Measurements from ENCODE around the gene TSKU. TPM values are rescaled to one million over a fixed set of nuclear protein-coding genes. Genes with fewer than 3 reads are reported as not detected.

TSKU gene
- total RNA-seq, 1 donor from 2014 or later, result 29.2 TPM

DNA sequence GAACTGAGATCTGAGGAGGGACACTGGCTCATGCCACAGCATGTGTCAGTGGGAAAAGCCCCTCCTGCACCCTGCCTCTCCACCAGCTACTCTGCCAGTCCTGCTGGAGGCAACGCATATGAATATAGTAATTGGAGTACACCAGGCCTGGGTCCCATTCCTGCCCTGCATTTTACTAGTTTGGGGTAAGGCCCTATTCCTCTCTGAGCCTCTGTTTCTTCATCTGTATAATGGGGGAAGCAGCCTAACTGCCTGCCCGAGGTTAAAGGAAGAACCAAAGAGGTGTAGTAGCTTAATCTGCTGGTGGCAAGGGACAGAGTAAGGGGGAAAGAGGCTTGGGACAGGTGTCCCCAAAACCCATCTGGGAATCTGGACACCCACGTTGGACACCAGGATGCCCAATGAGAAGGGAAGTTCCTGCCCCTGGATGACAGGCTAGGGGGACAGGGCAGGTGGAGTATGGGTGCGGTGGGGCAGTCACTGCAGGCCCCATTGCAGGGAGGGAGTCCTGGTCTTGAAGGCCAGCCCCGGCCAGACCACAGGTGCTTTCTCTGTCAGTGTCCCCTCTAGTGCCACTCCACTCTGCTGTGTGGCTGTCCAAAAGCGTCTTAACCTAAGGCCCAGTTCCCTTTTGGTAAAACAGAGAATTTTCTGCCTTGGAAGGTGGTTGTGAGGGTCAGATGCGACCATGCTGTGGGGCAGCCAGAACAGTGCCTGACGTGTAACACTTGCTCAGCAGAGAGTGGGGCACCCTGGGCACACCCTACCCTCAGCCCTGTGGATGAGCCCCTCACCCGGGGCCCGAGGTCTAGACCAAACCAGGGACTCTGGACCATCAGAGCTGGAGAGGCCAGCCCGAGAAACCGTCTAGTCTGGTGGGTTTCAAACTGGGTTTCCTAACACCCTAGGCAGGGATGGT is 11.5 kb downstream of the TSKU start:
- TF ChIP-seq, protein P1, sequence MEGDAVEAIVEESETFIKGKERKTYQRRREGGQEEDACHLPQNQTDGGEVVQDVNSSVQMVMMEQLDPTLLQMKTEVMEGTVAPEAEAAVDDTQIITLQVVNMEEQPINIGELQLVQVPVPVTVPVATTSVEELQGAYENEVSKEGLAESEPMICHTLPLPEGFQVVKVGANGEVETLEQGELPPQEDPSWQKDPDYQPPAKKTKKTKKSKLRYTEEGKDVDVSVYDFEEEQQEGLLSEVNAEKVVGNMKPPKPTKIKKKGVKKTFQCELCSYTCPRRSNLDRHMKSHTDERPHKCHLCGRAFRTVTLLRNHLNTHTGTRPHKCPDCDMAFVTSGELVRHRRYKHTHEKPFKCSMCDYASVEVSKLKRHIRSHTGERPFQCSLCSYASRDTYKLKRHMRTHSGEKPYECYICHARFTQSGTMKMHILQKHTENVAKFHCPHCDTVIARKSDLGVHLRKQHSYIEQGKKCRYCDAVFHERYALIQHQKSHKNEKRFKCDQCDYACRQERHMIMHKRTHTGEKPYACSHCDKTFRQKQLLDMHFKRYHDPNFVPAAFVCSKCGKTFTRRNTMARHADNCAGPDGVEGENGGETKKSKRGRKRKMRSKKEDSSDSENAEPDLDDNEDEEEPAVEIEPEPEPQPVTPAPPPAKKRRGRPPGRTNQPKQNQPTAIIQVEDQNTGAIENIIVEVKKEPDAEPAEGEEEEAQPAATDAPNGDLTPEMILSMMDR (IDR thresholded peaks at IDR 0.05; ENCODE audit: partially characterized antibody, unreplicated experiment), result no peak
- H3K36me3 Mint-ChIP-seq (ENCODE audit: unreplicated experiment), result peaks cover 9% of the 10 kb centered on the region
- no peak overlapping the region for H3K27ac Mint-ChIP-seq (ENCODE audit: unreplicated experiment)
- no peak overlapping the region for H3K4me3 Mint-ChIP-seq (ENCODE audit: unreplicated experiment)
- H3K27me3 Mint-ChIP-seq (ENCODE audit: unreplicated experiment), result peaks cover 3% of the 10 kb centered on the region
- H3K9me3 Mint-ChIP-seq (ENCODE audit: unreplicated experiment), result peaks cover 4% of the 10 kb centered on the region
- no peak for DNase-seq
- peaks cover 21% of the 10 kb centered on the region for H3K4me1 Mint-ChIP-seq (ENCODE audit: low read depth, unreplicated experiment)

DNA sequence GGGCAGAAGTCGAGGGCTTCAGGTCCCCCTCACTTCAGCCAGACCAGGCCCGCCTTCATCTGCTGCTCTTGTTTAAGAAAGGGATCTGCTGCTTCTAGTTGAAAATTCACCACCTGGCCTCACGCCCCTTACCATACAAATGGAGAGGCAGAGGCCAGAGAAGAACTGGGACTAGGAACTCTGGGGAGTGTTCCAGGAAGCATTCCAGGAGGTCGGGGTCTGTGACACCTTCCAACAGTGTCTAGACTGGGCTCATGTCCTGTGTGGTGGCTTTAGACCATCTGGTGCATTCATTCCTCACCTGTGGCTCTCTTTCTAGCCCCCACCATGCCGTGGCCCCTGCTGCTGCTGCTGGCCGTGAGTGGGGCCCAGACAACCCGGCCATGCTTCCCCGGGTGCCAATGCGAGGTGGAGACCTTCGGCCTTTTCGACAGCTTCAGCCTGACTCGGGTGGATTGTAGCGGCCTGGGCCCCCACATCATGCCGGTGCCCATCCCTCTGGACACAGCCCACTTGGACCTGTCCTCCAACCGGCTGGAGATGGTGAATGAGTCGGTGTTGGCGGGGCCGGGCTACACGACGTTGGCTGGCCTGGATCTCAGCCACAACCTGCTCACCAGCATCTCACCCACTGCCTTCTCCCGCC is 12.3 kb downstream of the TSKU start:
- peaks cover 20% of the 10 kb centered on the region for H3K4me1 Mint-ChIP-seq (ENCODE audit: low read depth, unreplicated experiment)
- H3K36me3 Mint-ChIP-seq (ENCODE audit: unreplicated experiment), result peaks cover 9% of the 10 kb centered on the region
- no peak overlapping the region for H3K4me3 Mint-ChIP-seq (ENCODE audit: unreplicated experiment)
- H3K27ac Mint-ChIP-seq (ENCODE audit: unreplicated experiment), result no peak overlapping the region
- H3K9me3 Mint-ChIP-seq (ENCODE audit: unreplicated experiment), result peaks cover 4% of the 10 kb centered on the region
- no peak for DNase-seq
- H3K27me3 Mint-ChIP-seq (ENCODE audit: unreplicated experiment), result peaks cover 3% of the 10 kb centered on the region
- TF ChIP-seq, protein P1 (IDR thresholded peaks at IDR 0.05; ENCODE audit: partially characterized antibody, unreplicated experiment), result no peak

DNA sequence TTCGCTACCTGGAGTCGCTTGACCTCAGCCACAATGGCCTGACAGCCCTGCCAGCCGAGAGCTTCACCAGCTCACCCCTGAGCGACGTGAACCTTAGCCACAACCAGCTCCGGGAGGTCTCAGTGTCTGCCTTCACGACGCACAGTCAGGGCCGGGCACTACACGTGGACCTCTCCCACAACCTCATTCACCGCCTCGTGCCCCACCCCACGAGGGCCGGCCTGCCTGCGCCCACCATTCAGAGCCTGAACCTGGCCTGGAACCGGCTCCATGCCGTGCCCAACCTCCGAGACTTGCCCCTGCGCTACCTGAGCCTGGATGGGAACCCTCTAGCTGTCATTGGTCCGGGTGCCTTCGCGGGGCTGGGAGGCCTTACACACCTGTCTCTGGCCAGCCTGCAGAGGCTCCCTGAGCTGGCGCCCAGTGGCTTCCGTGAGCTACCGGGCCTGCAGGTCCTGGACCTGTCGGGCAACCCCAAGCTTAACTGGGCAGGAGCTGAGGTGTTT is 12.8 kb downstream of the TSKU start:
- Mint-ChIP-seq H3K27me3 (ENCODE audit: unreplicated experiment) (peaks cover 3% of the 10 kb centered on the region), H3K27ac (ENCODE audit: unreplicated experiment) (no peak overlapping the region), H3K4me1 (ENCODE audit: low read depth, unreplicated experiment) (peaks cover 17% of the 10 kb centered on the region), H3K36me3 (ENCODE audit: unreplicated experiment) (peaks cover 9% of the 10 kb centered on the region), H3K4me3 (ENCODE audit: unreplicated experiment) (no peak overlapping the region), H3K9me3 (ENCODE audit: unreplicated experiment) (peaks cover 2% of the 10 kb centered on the region)
- DNase-seq, result no peak
- TF ChIP-seq, protein P1 (IDR thresholded peaks at IDR 0.05; ENCODE audit: partially characterized antibody, unreplicated experiment), result no peak

DNA sequence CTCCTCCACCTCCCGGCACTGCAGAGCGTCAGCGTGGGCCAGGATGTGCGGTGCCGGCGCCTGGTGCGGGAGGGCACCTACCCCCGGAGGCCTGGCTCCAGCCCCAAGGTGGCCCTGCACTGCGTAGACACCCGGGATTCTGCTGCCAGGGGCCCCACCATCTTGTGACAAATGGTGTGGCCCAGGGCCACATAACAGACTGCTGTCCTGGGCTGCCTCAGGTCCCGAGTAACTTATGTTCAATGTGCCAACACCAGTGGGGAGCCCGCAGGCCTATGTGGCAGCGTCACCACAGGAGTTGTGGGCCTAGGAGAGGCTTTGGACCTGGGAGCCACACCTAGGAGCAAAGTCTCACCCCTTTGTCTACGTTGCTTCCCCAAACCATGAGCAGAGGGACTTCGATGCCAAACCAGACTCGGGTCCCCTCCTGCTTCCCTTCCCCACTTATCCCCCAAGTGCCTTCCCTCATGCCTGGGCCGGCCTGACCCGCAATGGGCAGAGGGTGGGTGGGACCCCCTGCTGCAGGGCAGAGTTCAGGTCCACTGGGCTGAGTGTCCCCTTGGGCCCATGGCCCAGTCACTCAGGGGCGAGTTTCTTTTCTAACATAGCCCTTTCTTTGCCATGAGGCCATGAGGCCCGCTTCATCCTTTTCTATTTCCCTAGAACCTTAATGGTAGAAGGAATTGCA is 13.5 kb downstream of the TSKU start:
- Mint-ChIP-seq H3K27ac (ENCODE audit: unreplicated experiment) (no peak overlapping the region), H3K27me3 (ENCODE audit: unreplicated experiment) (peaks cover 3% of the 10 kb centered on the region), H3K9me3 (ENCODE audit: unreplicated experiment) (peaks cover 2% of the 10 kb centered on the region)

More for the DNA sequence above, 13.5 kb downstream of the TSKU start:
- peaks cover 17% of the 10 kb centered on the region for H3K4me1 Mint-ChIP-seq (ENCODE audit: low read depth, unreplicated experiment)
- TF ChIP-seq, protein P1 (IDR thresholded peaks at IDR 0.05; ENCODE audit: partially characterized antibody, unreplicated experiment), result no peak
- H3K4me3 Mint-ChIP-seq (ENCODE audit: unreplicated experiment), result no peak overlapping the region
- H3K36me3 Mint-ChIP-seq (ENCODE audit: unreplicated experiment), result peaks cover 9% of the 10 kb centered on the region
- DNase-seq, result no peak
